LoVo (cell line): ENCODE results near the gene KMT2E.
"Not testable (repeated sequence)": the region's sequence is repeated elsewhere in the genome, so short reads cannot be mapped to it uniquely, and the experiment has no call there.

Source experiments
- DNase-seq: peaks from one replicate; pipeline ENCODE4 v3.0.0-alpha.2; 2016; ENCODE audit warnings: low spot score

KMT2E gene

DNA sequence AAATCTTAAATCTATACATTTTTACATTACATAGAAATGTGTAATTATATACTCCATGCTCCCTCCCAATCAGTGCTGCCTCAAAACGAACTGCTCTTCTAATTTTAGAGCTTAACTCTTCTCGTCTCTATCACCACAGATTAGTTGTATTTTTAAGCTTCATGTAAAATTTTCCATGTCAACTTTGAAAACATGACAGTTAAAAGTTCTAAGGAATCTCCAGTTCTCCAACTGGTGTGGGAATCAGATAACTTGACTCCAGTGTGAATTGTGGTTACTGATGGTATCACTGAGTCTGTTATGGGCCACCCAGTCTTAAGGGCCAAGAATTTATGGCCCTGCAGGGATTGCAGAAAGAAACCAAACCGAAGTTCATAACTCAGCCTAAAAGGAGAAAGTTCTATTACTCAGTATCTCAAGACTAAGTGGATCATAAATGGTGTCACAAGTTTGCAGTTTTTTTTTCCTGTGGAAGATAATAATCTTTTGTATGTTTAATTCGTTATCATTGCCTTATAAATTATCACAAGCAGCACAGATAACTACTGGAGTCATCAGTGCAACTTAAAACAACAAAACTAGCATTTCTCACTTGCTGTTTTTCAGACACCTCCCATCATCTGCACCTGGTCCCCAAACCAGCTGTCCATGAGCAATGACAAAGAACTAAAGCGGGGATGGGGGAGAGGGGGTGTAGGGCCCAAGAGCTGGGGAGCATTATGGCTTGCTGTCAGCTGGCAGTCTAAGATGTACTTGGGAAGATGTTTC is 31.5 kb upstream of the KMT2E start:
- peak; percentile 63 for DNase-seq

DNA sequence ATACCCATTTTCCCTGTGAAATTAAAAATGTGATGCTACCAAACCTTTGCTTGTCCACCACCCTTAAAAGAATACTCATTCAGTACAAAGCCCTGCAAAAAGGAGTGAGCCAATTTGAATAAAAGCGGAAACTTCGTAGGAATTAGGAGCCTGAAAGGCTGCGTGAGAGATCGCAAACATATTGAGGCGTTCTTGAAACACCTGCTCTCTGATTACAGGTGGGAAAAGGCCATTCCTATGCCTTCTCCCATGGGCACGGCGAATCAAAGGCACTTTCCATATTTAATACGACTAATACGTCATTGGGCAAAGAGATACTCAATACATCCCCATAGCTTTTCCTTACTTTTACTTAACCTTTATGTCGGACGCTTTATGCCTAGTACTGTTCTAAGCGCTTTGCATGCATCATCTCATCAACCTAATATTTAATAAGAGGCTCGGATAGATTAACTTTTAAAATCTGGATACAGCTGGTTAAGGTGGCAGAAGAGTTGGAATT is 30.9 kb upstream of the KMT2E start:
- DNase-seq = peak; percentile 42

DNA sequence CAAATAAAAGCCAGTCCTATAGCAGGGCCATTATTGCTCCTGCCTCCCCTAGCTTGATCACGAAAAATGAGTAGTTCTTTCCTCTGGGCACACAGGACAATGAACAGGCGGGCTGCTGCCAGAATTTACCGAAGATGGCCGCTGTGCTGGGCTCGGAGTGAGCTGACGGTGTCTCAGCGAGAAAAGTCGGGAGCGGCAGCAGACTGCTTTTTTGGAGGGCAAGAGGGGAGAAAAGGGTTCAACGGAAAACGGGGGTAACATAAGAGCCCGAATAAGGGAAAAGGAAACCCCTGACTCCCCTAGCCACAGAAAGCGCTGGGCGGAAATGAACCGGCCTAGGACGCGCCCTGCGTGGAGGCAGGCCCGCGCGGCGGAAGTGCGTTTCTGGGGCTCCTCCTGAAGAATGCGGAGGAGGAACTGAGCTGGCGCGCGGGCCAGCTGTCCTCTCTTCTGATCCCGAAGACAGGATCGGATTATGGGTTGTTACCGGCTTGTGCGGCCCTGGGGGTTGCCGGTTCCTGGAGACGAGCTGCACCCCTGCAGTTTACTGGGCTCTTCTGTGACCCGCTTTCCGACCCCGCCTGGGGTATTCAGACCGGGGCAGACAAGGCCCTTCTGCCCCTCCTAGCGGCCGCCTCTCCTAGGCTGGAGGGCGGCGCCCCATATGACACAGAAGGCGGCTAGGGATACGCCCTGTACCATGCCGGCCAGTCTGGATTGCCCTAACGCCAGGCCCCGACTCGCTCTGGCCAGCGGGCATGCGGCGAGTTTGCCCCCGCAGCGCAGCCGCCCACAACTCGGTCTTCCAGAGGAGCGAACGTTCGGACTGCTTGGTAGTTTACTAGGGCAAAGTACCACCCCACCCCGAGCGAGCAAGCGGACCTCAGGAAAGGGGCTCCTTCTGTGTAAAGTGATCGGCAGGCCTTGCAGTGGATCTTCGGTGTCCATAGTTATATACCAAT is 30.1 kb upstream of the KMT2E start:
- peak; percentile 94 for DNase-seq

DNA sequence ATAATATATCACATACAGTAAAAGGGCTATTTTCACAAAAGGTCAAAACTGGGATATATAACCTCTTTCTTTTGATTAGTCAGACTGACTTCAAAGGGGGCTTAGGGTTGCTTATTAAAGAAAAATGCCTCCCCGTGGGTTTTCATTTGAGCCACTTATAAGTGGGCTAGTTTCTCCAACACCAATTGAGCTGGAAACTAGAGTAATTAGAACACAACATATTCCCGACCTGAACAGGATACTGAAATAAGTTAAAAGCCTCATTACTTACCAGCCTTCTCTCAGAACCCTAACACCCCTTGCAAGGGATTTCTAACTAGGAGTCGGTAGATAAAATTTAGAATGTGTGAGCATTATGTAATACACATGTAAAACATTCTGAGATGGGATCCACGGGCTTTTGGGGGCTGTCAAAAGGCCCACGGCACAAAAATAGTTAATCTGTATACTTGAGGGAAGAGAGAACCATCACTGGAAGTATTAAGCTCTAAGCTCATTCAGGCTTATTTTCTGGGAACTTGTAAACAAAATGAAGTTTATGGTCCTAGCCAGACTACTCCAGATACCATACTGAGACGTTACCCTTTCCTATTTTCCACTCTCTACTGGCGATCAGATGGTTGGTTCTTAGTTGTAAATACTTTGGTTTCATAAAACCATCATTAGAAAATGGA is 29.3 kb upstream of the KMT2E start:
- no peak for DNase-seq

DNA sequence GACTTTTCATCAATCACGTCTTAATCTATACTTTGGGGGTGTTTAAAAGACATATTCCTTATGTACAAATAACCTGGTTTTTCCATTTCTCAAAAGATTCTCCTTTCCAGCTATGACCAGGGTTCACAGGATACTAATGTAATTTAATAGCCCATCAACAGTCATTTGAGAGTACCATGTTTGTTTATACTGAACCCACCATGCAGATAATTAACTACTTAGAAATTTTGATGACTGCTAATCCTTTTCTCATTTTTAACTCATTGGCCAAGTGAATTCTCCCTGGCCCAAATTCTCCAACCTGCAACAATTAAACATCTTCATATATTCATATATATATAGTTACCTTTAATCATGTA is 28.8 kb upstream of the KMT2E start:
- no peak for DNase-seq

DNA sequence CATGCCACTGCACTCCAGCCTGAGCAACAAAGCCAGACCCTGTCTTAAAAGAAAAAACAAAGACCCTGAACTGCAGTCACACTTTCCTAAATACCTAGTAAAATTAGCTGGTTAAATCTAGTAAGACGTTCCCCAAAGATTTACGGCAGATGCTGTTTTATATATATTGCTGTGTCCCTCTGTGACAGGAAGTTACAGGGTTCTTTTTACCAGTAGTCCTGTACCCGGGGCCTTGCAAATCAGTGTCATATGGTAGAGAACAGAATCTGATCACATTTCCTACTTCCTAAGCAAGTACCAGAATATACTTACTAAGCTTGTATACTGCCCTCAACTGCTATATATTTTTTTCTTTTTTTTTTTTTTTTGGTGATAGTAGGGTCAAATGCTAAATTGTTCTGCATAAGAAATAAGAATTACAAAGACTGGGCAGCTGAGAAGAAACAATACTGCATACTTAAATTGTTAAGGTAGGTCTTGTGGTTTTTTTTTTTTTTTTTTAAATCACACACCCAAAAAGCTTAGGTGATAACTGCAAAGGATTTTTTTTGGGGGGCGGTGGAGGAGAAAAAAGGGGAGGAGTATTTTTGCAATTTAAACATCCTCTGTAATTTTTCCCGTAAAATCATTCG is 27.3 kb upstream of the KMT2E start:
- no peak for DNase-seq

DNA sequence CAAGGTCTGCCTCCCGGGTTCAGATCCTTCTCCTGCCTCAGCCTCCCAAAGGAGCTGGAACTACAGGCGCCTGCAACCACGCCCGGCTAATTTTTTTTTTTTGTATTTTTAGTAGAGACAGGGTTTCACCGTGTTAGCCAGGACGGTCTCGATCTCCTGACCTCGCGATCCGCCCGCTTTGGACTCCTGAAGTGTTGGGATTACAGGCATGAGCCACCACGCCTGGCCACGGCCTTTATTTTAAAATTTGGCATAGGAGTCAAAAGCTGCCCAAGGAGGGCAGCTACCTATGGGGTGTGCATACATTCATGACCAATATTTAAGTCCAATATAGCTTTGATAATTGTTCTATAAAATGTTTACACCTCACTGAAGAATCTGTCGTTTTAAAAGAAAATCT is 26.6 kb upstream of the KMT2E start:
- DNase-seq = not testable (repeated sequence)

DNA sequence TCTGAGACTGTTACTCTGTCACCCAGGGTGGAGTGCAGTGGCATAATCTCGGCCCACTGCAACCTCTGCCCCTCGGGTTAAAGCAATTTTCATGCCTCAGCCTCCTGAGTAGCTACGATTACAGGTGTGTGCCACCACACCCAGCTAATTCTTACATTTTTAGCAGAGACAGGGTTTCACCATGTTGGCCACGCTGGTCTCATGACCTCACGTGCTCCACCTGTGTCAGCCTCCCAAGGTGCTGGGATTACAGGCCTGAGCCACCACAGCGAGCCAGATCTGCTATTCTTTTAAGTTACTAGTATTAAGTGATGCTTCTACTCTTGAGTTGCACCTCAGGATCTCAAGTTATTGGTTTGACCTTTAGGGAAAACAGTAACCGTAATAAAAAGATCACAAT is 23.0 kb upstream of the KMT2E start:
- no peak for DNase-seq

DNA sequence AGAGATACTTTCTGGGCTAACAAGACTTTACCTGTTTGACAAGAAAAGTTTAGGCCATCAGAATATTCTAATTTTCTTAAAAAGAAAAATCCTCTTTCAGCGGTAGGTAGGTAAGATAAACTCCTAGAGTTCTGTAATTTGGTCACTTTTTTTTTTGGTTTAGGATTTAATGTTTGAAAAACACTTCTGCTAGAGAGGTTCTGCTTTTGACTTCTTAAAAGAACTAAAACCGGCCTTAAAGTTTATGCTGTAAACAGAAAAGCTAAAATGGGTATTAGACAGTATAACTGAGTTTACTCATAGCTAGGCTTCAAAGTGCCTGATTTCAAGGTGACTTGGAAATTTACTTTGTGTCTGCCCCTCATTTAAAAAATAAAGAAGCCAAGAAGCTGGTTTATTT is 21.7 kb upstream of the KMT2E start:
- DNase-seq = no peak

DNA sequence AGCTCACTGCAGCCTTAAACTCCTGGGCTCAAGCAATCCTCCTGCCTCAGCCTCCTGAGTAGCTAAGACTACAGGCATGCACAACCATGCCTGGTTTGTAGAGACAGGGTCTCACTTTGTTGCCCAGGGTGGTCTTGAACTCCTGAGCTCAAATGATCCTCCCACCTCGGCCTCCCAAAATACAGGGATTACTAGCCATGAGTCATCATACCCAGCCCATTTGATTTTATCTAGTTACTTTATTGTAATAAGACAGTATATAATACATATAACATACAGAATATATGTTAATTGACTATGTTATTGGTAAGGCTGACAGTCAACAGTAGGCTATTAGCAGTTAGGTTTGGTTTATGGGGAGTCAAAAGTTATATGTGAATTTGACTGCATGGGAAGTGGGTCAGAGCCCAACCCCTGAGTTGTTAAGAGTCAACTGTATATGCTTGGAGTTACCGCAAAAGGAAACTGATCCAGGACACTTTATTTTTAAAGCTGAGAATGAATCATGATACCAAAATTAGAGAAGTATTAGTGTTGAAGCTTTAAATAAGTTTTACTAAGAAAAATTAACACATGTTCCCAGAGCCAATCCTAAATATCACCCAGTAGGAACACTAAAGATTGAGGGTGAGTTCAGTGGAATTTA is 20.7 kb upstream of the KMT2E start:
- no peak for DNase-seq

DNA sequence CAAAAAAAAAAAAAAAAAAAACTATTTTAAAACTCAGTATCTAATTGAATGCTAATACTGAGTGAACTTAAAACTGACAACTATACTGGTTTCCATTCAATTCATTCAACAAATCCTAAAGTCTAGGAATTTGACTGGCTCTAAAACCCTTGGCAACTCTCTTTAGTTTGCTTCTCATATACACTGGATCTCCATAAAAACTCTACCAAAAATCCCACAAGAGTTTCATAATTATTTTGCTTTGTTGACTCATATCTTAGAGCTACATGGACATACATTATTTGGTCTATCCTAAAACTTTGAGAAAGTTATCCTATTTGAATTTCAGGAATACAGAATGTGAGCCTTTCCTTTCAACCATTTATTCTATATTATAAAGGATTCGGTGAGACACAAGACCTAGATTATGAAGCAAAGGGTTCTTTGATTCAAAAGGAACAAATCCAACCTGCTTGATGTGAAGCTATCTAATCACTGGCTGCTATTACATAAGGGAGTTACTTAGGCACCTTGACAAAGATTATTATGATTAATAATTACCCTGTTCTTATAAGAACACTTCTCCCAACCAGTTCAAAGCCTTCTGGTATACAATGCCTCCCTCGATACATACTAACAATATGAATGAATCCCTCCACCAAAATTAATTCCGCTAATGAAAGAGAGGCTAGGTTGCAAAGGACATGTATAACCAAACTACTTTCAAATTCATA is 15.8 kb upstream of the KMT2E start:
- no peak for DNase-seq

DNA sequence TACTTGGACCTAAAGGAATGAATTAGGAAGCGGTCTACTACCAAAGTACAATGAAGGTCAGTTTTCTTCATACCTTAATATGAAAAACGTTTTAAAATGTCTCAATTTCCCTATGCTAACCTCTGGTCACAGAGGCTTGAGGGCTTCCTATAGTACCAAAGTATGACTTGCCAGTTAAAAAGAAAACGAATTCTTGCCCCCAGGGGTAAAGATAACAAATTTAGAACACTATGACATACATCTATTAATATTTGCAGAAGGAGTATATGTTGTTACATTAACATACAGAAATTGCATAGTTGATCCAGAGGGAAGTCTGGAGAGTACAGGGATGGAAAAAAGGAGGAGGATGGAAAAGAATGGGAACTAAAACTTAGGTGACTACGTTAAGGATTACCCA is 13.8 kb upstream of the KMT2E start:
- DNase-seq = no peak

DNA sequence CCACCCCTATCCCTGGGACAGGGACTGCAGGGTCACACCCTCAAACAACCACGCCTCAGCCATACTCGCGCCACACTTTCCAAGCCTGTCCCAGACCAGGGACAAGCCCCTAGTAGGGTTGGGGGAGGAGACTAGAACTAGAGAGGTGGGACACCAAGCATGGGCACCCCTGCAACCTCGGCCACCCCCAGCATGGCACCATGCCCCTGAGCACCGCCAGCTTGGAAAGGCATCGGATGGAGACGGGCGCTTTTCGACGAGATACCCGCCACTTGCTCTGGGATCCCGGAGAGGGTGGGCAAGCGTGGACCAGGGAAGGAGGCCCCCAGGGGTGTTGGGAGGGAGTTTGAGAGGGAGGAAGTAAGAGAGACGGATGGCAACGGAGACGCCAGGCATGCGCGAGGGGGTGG is 13.1 kb upstream of the KMT2E start:
- DNase-seq = no peak

DNA sequence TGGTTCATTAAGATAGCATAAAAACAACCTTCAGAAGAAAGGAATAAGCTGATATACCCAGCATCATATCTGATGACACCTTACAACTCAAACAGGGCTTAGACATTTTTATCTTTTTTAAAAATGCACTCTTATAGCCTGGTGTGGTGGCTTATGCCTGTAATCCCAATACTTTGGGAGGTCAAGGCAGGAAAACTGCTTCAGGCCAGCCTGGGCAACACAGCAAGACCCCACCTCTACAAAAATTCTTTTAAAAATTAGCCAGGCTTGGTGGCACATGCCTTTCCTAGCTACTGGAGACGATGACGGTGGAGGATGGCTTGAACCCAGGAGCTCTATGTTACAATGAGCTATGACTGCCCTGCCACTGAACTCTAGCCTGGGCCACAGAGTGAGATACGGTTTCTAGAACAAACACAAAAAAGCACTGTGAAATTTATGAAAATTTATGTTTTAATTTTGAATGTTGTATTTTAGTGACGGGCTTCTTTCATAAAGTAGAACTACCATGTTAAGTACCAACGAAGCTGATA is 12.3 kb upstream of the KMT2E start:
- DNase-seq = no peak

DNA sequence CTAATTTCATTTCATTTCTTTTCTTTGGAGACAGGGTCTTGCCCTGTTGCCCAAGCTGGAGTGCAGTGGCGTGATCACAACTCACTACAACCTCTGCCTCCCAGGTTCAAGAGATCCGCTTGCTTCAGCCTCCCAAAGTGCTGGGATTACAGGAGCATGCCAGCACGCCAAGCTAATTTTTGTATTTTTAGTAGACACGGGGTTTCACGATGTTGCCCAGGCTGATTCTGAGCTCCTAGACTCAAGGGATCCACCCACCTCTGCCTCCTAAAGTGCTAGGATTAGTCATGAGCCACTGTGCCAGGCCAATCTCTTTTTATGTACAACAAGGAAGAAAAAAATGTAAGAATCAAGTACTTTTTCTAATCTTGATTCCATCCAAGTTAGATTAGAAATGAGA is 10.7 kb upstream of the KMT2E start:
- no peak for DNase-seq

DNA sequence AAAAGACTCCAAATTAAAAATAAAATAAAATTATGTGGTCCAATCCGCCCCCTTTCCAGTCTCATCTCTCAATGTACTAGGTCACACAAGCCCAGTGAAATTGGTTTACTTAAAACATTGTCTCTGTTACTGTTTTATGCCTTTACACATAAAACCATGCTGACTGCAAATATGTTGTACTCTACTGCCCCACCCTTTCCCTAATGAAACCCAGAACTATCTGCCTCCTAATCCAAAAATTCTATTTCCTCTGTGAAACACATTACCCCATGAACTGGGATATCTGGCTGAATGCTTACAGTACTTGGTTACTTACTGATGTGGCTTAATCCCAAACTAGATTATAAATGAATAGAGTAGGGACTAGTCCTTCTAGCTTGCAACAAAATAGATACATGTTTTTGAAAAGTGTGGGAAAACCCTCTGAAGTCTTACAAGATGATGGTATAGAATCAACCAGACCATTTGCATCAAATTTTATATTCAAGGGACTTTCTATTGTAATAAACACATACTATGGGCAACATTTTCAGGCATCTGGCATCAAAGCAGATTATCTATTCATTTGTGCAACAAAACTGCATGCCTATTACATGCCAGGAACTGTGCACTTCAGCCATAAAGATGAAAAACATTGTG is 10.0 kb upstream of the KMT2E start:
- DNase-seq = no peak

DNA sequence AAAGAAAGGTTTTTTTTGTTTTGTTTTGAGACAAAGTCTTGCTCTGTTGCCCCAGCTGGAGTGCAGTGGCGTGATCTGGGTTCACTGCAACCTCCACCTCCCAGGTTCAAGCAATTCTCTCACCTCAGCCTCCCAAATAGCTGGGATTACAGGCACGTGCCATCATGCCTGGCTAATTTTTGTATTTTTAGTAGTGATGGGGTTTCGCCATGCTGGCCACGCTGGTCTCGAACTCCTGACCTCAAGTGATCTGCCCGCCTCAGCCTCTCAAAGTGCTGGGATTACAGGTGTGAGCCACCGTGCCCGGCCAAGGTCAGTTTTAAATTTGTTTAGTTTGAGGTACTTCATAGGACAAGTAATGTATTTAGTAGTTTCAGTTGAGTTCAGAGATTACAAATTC is 9.0 kb upstream of the KMT2E start:
- not testable (repeated sequence) for DNase-seq

DNA sequence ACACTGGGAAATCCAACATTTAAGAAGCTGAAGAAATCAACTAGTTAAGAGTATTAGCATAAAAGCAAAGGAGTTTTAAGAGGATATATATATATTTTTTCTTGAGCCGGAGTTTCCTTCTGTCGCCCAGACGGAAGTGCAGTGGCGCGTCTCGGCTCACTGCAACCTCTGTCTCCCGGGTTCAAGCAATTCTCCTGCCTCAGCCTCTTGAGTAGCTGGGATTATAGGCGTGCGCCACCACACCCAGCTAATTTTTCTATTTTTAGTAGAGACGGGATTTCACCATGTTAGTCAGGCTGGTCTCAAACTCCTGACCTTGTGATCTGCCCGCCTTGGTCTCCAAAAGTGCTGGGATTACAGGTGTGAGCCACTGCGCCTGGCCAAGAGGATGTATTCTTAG is 8.5 kb upstream of the KMT2E start:
- not testable (repeated sequence) for DNase-seq

DNA sequence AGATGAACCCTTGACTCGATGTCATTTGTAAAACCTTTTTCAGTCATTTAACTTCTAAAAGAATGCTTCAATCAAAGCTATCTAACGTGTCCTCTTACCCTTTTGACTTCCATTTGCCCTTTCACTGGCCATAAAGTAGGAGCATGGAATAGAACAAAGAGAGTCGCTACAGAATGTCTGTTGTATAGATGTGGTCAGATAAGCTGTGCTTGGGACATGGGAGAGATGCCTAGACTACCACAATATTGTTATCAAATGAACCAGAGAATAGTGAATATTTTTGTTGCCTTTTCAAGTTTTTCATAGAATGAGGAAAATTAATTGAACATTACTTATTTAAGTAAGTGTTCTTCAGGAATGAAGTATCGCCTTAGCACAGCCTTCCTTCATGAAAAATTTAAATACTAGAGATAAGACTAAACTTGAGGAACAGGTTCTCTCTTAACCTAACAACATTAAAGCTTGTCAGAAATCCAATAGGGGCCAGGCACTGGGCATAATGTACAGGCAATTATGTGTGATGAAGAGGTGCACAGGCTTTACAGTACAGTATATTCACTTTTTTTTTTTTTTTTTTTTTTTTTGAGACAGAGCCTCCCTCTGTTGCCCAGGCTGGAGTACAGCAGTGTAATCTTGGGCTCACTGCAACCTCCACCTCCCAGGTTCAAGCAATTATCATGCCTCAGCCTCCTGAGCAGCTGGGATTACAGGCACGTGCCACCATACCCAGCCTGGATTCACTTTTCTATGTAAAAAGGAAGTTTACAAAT is 7.5 kb upstream of the KMT2E start:
- DNase-seq = no peak
